GM12874 (cell line): ENCODE results near the gene SLC17A8.

Experiments used
- CTCF ChIP-seq: IDR thresholded peaks from 2 replicates; pipeline ENCODE4 v1.5.1; 2011; ENCODE audit warnings: low read depth, mild to moderate bottlenecking, control low read depth, low read length, moderate library complexity; ENCODE audit not compliant: insufficient read depth

Gene SLC17A8

GRCh38 chr12:100356644-100357223 is at the start of gene SLC17A8:
TSS of gene SLC17A8 (plus strand) at chr12:100357074. CDS start at chr12:100357392, 318 bp downstream.
- no peak for TF ChIP-seq CTCF

- no peak for TF ChIP-seq CTCF
Observed at GRCh38 chr12:100311317-100311716, 45.6 kb upstream of the SLC17A8 start.

- no peak for TF ChIP-seq CTCF
Observed at GRCh38 chr12:100317371-100317770, 39.5 kb upstream of the SLC17A8 start.

DNA sequence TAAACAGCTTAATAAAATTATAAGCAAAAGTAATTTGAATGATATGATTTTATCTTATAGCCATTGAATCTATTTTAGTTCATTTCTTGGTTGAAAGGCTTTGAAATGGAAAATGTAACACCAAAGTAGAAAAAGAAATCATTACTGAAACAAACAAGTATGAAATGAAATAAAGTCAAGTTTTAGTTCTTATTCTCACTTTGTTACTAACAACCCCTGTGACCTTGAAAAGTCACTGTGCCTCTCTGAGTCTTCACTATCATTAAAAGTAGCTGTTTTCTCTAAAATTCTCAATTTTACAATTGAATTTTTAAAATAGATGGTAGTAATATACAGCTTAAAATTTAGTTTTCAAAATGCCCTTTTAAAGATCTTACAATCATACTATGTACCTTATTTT is 32.4 kb upstream of the SLC17A8 start:
- TF ChIP-seq CTCF: no peak

- TF ChIP-seq CTCF: no peak
Observed at GRCh38 chr12:100326208-100326607, 30.7 kb upstream of the SLC17A8 start.

GRCh38 chr12:100329800-100330199 is 27.1 kb upstream of the SLC17A8 start:
- TF ChIP-seq CTCF: no peak

GRCh38 chr12:100331871-100332270 is 25.0 kb upstream of the SLC17A8 start:
- no peak for TF ChIP-seq CTCF
